CD4-positive, alpha-beta T cell treated with Interleukin-4 for 4 hours (primary cell): ENCODE data around the gene DKC1.
"Not testable (repeated sequence)": the region's sequence is repeated elsewhere in the genome, so short reads cannot be mapped to it uniquely, and the experiment has no call there.

Experiments
- DNase-seq: peaks from one replicate; pipeline ENCODE4 v3.0.0-alpha.2; 2020

DKC1 gene

GRCh38 chrX:154795016-154795415, 32.4 kb downstream of the DKC1 start:
- no peak for DNase-seq

DNA sequence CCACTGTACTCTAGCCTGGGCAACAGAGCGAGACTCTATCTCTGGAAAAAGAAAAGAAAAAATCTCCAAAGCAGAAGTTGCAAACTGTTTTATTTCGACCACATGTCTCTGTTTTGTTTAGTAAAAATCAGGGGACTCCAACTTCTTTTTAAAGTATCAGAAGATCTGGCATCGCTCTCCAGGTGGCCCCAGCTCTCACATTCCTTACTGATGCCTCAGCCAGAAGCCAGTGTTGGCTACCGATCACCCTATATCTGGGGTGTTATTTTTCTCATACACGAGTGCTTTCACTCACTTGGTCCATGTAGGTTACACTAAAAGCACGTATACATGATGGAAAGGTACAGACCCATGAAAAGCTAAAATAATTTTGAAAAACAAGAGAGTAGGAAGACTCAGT, 34.3 kb downstream of the DKC1 start:
- no peak for DNase-seq

GRCh38 chrX:154799556-154800348, 37.1 kb downstream of the DKC1 start:
- DNase-seq = no peak

- DNase-seq = no peak
These were observed 38.0 kb downstream of the DKC1 start for GRCh38 chrX:154800478-154801210.

DNA sequence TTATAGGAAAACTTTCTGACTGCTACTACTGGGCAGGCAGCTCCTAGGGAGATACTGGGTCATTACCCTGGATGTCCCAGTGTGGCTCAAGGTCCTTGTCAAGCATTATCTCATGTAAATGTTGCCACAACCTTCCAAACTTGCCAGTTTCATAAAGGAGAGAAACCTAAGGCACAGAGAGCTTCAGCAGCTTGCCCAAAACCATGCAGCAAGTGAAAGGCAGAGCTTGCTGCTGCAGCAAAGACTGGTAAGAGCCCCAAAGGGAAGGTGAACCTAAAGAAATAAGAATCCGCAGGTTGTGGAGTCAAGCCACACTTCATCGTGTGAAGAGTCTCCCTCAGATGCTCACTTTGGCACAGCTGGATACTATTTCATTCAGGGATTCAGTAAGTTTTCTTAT, 40.3 kb downstream of the DKC1 start:
- DNase-seq = no peak

- DNase-seq = no peak
These were observed 41.7 kb downstream of the DKC1 start for GRCh38 chrX:154804261-154804956.

DNA sequence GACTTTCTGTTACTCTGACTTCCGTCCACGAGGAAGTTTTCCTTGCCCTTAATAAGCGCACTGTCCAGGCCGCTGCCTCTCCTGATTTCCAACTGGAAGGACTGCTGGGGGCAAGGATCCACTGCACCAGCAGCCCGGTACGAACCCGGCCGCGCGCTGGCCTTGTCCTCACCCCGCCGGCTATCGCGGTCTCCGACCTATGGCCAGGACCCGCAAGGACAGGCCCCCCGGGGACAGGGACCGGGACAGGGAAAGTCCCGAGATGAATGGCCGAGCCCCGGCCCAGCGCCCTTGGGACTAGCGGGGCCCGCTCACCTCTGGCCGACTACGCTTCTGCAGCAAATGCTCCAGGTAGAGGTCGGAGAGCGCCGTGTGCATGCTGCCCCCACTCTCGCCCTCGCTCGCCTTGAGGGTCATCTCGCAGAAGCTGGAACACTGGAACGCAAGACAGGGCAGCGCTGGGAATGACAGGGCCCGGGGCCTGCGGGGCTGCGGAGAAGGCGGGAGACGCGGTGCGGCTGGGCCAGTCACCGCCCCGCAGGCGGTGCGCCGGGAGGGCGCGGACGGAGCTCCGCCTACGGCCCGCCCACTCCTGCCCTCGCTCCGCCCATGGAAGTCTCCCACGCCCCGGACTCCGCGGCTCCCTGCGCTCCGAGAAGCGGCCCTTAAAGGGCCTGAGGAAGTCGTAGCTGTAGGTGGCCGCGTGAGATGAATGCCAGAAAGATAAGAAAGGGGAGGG, 42.5 kb downstream of the DKC1 start, which contains the start of gene MPP1:
Gene MPP1, minus strand, starts transcription at position 529 of the 739 bp plus-strand sequence. Its CDS starts 112 bp downstream, at position 417.
- peak; percentile 57 for DNase-seq

- no peak for DNase-seq
These were observed 43.0 kb downstream of the DKC1 start for GRCh38 chrX:154805696-154806091.

- no peak for DNase-seq
These were observed 44.3 kb downstream of the DKC1 start for GRCh38 chrX:154806837-154807501.

DNA sequence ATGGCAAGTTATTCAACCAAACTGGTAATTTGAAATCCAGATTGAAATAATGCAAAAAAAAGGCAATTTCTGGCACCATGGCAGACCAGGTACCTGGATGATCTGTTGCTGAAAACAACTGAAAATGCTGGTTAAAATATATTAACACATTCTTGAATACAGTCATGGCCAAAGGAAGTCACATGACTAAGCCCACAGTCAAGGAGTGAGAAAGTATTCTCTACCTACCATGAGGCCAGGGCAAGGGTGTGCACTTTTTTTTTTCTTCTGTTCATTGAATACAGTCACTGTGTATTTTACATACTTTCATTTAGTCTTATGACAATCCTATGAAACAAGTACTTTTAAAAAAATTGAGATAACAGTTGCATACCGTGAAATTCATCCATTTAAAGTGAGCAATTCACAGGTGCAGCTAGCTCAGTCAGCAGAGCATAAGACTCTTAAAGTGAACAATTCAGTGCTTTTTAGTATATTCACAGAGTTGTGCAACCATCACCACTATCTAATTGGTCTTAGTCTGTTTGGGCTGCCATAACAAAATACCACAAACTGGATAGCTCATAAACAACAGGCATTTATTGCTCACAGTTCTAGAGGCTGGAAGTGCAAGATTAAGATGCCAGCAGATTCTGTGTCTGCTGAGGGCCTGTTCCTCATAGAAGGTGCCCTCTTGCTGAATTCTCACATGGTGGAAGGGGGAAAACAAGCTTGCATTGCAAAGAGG, 47.4 kb downstream of the DKC1 start:
- peak; percentile 21 for DNase-seq

DNA sequence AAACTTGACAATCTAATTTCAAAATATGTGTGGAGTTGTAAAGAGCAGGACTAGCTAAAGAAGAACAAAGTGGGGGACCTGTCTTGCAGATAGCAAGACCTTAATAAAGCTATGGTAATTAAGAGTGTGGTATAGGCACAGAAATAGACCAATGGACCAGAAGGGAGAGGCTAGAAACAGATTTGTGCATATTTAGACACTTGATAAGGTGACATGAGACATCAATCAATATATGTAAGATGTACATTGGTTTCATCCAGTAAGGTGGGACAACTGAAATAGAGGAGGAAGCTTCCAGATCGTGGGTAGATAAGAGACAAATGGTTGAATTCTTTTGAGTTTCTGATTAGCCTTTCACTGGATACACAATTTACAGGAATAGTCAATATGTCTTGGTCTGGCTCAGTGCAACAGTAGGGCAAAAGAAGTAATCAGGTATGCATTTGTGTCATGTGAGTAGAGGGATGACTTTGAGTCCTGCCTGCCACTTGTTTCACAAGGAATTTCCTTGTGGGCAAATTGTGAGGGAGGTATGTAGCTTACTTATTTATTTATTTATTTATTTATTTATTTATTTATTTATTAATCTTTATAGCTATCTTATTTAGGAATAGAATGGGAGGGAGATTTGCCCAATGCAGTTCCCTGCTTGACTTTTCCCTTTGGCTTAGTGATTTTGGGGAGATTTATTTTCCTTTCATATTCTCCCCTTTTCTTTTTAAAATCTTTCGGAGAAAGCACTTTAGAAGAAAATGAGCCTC, 49.9 kb downstream of the DKC1 start:
- DNase-seq = no peak

- no peak for DNase-seq
These were observed 51.1 kb downstream of the DKC1 start for GRCh38 chrX:154813801-154814200.

- no peak for DNase-seq
These were observed 52.7 kb downstream of the DKC1 start for GRCh38 chrX:154815274-154815818.

DNA sequence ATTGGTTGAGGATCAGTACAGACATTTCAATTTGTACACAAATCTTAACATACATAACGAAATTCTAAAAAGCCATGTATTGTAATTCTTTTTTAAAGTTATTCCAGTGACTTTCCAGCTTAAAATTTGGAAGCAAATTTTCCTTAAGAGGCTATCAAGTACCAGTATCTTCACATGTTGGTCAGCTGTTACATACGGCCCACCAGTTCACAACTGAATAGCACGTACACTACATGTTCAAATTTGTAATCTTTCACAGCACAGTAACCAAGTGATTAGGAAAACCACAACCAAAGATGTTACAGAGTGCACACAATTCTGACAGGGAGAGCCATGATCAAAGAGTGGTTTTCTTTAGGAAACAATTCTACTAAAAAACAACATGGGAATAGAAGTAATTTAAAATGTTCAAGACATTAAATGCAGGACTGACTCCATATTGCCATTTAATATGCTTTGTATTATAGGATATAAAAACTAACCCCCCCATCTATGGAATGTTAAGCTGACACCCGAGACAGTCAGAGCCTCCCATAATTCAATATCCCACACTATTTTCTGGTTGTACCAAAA, 53.7 kb downstream of the DKC1 start:
- not testable (repeated sequence) for DNase-seq

- DNase-seq = not testable (repeated sequence)
These were observed 54.5 kb downstream of the DKC1 start for GRCh38 chrX:154817048-154817618.

DNA sequence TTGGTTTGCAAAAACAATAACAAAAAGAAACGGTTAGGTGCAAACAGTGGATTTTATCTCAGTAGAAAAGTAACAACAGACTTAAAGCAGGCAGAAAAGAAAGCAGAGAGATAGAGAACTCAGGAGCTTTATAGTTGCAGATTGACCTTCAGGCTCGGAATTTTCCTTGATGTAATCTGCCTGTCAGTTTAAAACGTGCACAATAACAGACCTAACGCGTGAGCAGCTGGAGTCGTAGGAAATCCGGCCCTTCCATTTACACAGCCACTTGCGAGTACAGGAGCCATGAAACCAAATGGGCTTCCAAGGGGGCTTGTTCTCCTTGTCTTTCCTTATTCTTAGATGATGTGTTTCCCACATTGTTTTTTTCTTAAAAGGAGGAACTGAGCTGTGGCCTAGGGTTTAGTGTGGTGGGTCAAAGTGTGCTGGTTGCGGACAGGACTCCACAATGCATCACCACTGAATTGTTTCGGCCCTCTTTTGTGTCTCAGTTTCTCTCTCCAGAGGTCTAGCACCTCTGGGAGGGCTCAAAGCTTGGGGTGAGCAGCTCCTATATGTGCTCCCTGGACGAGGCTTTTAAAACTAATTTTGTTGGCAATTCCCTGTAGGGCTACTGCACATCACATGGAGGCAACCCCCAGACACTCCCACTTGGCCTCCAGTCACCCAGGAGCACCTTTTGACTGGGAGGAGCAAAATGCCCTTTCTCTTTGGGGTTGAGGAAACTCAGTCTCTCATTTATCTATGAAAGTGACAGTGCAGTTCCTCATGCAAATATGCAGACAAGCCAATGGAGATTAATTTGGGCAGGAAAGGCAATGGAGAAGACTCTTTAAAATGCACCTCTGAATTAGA, 56.5 kb downstream of the DKC1 start:
- DNase-seq = no peak

- no peak for DNase-seq
These were observed 57.2 kb downstream of the DKC1 start for GRCh38 chrX:154819771-154820341.

DNA sequence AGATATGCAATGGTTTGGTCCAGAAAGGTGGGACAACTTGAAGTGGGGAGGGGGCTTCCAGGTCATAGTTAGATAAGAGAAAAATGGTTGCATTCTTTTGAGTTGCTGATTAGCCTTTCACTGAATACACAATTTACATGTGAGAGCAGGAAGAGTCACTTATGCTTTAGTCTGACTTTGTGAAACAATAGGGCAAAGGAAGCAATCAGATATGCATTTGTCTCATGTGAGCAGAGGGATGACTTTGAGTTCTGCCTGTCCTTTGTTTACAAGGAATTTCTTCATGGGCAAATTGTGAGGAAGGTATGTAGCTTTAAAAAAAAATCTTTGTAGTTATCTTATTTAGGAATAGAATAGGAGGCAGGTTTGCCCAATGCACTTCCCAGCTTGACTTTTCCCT, 58.9 kb downstream of the DKC1 start:
- no peak for DNase-seq
